Vagina (tissue), 2 donors: ENCODE data around the gene INPP5K.

ENCODE experiments used
- POLR2A ChIP-seq, 2 donors: fragments of 450-650 bp; IDR thresholded peaks; one replicate each; pipeline ENCODE4 v1.6.1; 2017; ENCODE audit warnings: antibody characterized with exemption in 2 of 2, mild to moderate bottlenecking in 2 of 2, moderate library complexity in 2 of 2
- POLR2AphosphoS5 ChIP-seq, 2 donors: sonication (generic); formaldehyde crosslinking; IDR thresholded peaks; one replicate each; pipeline ENCODE4 v1.9.0; 2017; ENCODE audit warnings: antibody characterized with exemption in 2 of 2, mild to moderate bottlenecking in 2 of 2, low read depth in 1 of 2; ENCODE audit not compliant: insufficient read depth in 1 of 2
- TF ChIP-seq, protein P1 (sequence below), 3 experiments: fragments of 450-650 bp in 2 of 3; fragments of 200-600 bp in 1 of 3; sonication (generic) in 1 of 3; IDR thresholded peaks; one replicate each; pipeline ENCODE4 v1.5.1; 2017 to 2019; ENCODE audit warnings: antibody characterized with exemption in 3 of 3, mild to moderate bottlenecking in 2 of 3, moderate library complexity in 2 of 3

DNA sequence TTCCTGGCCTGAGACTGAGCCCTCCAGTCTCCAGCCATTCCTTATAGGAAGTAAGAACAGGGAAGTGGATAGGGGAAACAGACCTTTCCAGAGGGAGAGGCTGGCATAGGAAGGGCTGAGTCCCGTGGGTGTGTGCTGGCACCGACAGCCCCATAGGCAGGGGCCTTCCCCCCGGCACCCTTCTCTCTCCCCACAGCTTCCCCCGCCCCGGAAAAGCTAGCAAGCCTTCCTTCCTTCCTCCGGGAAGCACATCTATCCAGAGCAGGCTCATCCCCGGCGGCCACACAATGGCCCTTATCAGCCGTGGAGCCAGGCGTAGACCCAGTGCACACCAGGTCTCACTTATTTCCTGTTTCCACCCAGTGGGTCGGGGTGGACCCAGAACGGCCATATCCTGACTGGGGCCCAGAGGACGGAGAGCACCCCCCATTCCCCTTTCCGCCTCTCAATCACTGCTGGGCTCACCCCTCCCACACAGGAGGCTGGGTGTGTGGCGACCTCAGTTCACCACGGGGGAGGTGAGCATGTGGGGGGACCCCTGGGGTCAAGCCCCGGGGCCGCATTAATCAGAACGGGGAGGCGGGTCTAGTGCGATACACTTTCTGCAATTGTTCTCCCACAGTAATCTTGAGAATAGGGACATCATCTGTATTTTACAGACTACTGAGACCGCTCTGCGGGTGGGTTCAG is 23.0 kb downstream of the INPP5K start:
- TF ChIP-seq, protein P1, sequence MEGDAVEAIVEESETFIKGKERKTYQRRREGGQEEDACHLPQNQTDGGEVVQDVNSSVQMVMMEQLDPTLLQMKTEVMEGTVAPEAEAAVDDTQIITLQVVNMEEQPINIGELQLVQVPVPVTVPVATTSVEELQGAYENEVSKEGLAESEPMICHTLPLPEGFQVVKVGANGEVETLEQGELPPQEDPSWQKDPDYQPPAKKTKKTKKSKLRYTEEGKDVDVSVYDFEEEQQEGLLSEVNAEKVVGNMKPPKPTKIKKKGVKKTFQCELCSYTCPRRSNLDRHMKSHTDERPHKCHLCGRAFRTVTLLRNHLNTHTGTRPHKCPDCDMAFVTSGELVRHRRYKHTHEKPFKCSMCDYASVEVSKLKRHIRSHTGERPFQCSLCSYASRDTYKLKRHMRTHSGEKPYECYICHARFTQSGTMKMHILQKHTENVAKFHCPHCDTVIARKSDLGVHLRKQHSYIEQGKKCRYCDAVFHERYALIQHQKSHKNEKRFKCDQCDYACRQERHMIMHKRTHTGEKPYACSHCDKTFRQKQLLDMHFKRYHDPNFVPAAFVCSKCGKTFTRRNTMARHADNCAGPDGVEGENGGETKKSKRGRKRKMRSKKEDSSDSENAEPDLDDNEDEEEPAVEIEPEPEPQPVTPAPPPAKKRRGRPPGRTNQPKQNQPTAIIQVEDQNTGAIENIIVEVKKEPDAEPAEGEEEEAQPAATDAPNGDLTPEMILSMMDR (IDR thresholded peaks at IDR 0.05) = no peak
- TF ChIP-seq POLR2A (IDR thresholded peaks at IDR 0.05) (no peak), POLR2AphosphoS5 (IDR thresholded peaks at IDR 0.05; ENCODE audit: insufficient read depth in 1 of 2, low read depth in 1 of 2) (no peak)
